Pancreas (tissue), 10 donors: ENCODE results near the gene ITLN1. TPM values are rescaled to one million over a fixed set of nuclear protein-coding genes. Genes with fewer than 3 reads are reported as not detected.
A peak's percentile ranks its signal among the peaks of the same experiment; 100 is the strongest.

Experiments used
- ATAC-seq, 4 donors: fragments of 200-7000 bp; cut with Tn5 transposase; one replicate each; pipeline versions ENCODE4 v1.8.0 to v1.9.1; 2020; ENCODE audit warnings: mild to moderate bottlenecking in 4 of 4, moderate library complexity in 4 of 4
- DNase-seq, 6 donors: peaks; one replicate each; pipeline ENCODE4 v3.0.0-alpha.2; 2020
- FAIRE-seq: peaks from 2 replicates; lab custom pipeline; 2012; peaks lifted over from hg19 to GRCh38; lab: Jason Lieb, UNC
- H3K27ac ChIP-seq, 4 donors: fragments of 200-600 bp; sonication (generic); 1 replicate in 3 of 4; 2 replicates in 1 of 4; pipeline versions ENCODE4 v1.5.0 to v1.8.0; 2020
- H3K27me3 ChIP-seq, 4 donors: fragments of 200-600 bp; one replicate each; pipeline ENCODE4 v1.8.0; 2021
- H3K36me3 ChIP-seq, 3 donors: fragments of 200-600 bp; sonication (generic) in 1 of 3; one replicate each; pipeline versions ENCODE4 v1.5.0 to v1.8.0; 2020 to 2021
- H3K4me1 ChIP-seq, 3 donors: fragments of 200-600 bp; one replicate each; pipeline ENCODE4 v1.8.0; 2021
- H3K4me3 ChIP-seq, 4 donors: fragments of 200-600 bp; sonication (generic) in 2 of 4; one replicate each; pipeline versions ENCODE4 v1.5.0 to v1.8.0; 2020 to 2021
- H3K9me3 ChIP-seq, 4 donors: fragments of 200-600 bp; one replicate each; pipeline ENCODE4 v1.8.0; 2021
- CTCF ChIP-seq, 4 donors: fragments of 200-600 bp; sonication (generic) in 3 of 4; IDR thresholded peaks; one replicate each; pipeline versions ENCODE4 v1.5.0 to v1.8.0; 2021; ENCODE audit warnings: antibody characterized with exemption in 4 of 4
- WGBS, 2 donors: extraction: QIAGEN DNeasy Blood & Tissue Kit; methylation state at CpG; one replicate each; pipeline ENCODE4 v1.1.7; 2013; 5-methylcytosine and 5-hydroxymethylcytosine counted together
- intact Hi-C, 3 donors: fragments of 100-400 bp; cut with DNase I; formaldehyde crosslinking; loops; one replicate each; pipeline versions ENCODE4 v1.11.1 to v1.14.2; 2022
- polyA plus RNA-seq, 2 donors: library from polyadenylated mRNA; stranded (reverse); fragments of 200-250 nt; gene quantifications; one replicate each; pipeline ENCODE4 v1.2.3, GENCODE V29; 2013
- total RNA-seq, 6 donors: library from RNA; stranded (reverse); fragmentation: NEBNext Ultra II Directional in 4 of 6; extraction: Animal tissue kit (Norgen Biotek cat#: 25700) in 4 of 6; gene quantifications; one replicate each; pipeline versions ENCODE4 v1.2.1 to v1.2.4, GENCODE V29; 2021 to 2023
- donor health status: healthy with polysubstance abuse.
- donor health status: DM: no; HTN: no; CAD: no; lungs with moderate emphysema.
- donor health status: DM: no; HTN: no; CAD: no.
- donor health status: control.
- donor health status: control.
- donor health status: Bipolar disorder and iron deficiency.
- donor health status: DM: yes; HTN: yes; CAD: no.
- donor health status: DM: no; HTN: no; CAD: no.
- donor health status: DM: no; HTN: no; CAD: no.
- donor health status: DM: yes; HTN: yes; CAD: no.

Gene ITLN1
- total and polyA plus RNA-seq, 8 donors: 0.12 to 15.1 (median 0.27) TPM; not detected in 2

DNA sequence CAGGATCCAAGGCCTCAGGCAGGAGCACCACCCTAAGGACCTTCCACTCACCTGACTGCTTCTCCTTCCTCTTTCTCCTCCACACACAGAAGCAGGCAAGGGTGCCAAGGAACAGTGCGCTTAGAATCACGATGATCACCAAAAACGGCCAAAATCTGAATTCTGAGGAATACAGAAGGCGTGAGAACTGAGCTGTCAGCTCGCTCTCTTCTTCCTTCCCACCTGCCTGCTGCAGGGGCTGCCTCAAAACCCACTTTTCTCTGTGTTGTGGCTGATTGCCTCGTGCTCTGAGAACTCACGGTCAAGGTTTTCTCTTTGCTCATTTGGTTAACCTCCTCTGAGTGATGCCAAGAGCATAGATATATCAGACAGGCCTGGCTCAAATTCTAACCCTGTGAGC, 46.1 kb downstream of the ITLN1 start:
- DNase-seq (no peak), ATAC-seq (no peak), FAIRE-seq (no peak)
- WGBS, 2 donors: 73 to 77% methylated on average over 7 of the region's 7 CpGs
- TF ChIP-seq CTCF (IDR thresholded peaks at IDR 0.05): no peak
- intact Hi-C loops: loop anchor here in 2 of 3 donors (5.0 to 10.0 kb wide), 3 partner anchors 108 to 296 kb away; partner anchors contain the start of genes DEDD (in 1 of the 2) and ITLN2 (in 1 of the 2)
- no peaks in the 10 kb centered on the region for H3K9me3 ChIP-seq
- no peaks in the 10 kb centered on the region for H3K4me1 ChIP-seq
- H3K27ac ChIP-seq: no peak overlapping the region
- H3K4me3 ChIP-seq: no peak overlapping the region
- no peaks in the 10 kb centered on the region for H3K36me3 ChIP-seq
- no peaks in the 10 kb centered on the region for H3K27me3 ChIP-seq

- Histone ChIP-seq H3K4me3 (no peak overlapping the region), H3K4me1 (no peaks in the 10 kb centered on the region), H3K27me3 (no peaks in the 10 kb centered on the region), H3K36me3 (no peaks in the 10 kb centered on the region), H3K9me3 (no peaks in the 10 kb centered on the region), H3K27ac (no peak overlapping the region)
- intact Hi-C loops: loop anchor here in 2 of 3 donors (5.0 to 10.0 kb wide), 3 partner anchors 110 to 297 kb away; partner anchors contain the start of genes DEDD (in 1 of the 2) and ITLN2 (in 1 of the 2)
- FAIRE-seq: no peak
- DNase-seq: no peak
- 84 to 91% methylated on average over 9 of the region's 9 CpGs for WGBS, 2 donors
- no peak for TF ChIP-seq CTCF (IDR thresholded peaks at IDR 0.05)
- ATAC-seq: peak in 3 of 4 donors; percentile 29 to 66 (median 49)
These were observed 47.3 kb downstream of the ITLN1 start for GRCh38 chr1:160837558-160838205.

DNA sequence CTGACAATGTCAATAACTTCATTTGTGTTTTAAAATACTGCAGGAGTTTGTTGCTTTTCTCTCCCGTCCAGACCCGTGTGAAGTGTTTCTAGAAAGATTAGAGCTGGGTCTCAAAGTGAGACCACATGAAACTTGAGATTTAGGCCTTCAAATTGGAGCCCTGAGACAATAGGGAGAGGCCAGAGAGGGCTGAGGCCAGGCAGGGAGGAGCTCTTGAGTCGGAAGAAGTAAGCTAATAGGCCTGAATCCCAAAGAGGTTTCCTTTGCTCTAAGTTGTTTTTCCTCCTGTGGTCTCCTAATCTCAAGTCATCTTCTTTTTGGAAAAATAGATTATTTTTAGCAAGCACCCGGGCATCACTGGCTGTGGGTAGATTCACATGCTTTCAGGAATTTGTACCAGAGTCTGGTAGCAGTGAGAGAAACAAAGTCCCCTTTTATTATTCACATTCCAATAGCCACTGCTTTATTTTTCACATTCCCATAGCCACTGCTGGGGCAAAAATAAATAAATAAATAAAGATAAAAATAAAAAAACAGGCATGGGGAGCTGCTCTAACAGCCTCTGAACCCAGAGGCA, 47.9 kb downstream of the ITLN1 start:
- Histone ChIP-seq H3K4me1 (no peaks in the 10 kb centered on the region), H3K4me3 (no peak overlapping the region), H3K27me3 (no peaks in the 10 kb centered on the region), H3K9me3 (no peaks in the 10 kb centered on the region), H3K27ac (no peak overlapping the region), H3K36me3 (no peaks in the 10 kb centered on the region)
- 74 to 76% methylated on average over 4 of the region's 4 CpGs for WGBS, 2 donors
- DNase-seq (no peak), ATAC-seq (no peak), FAIRE-seq (no peak)
- intact Hi-C loops: loop anchor here in 2 of 3 donors (5.0 to 10.0 kb wide), 3 partner anchors 110 to 298 kb away; partner anchors contain the start of genes DEDD (in 1 of the 2) and ITLN2 (in 1 of the 2)
- TF ChIP-seq CTCF (IDR thresholded peaks at IDR 0.05): no peak

DNA sequence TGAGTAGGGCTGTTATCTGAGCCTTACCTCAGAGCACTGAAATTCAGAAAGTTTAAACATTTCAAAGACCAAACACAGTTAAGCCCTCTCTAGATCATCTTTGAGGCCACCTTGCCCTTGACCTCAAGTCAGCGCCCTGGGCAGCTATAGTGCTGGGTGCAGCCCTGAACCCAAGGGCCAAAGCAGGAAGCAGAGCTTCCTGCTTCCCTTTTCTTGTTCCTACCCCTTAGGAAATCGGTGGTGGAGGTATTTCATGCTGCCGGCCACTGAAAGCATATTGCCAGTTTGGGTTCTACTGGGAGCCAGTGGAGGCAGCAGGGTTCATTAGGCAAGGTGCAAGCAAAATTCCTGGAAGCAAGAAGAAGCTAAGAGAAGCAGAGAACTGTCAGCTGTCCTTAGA, 48.4 kb downstream of the ITLN1 start:
- intact Hi-C loops: loop anchor here in 2 of 3 donors (5.0 to 10.0 kb wide), 3 partner anchors 111 to 298 kb away; partner anchors contain the start of genes DEDD (in 1 of the 2) and ITLN2 (in 1 of the 2)
- no peaks in the 10 kb centered on the region for H3K27me3 ChIP-seq
- TF ChIP-seq CTCF (IDR thresholded peaks at IDR 0.05): no peak
- H3K36me3 ChIP-seq: no peaks in the 10 kb centered on the region
- no peaks in the 10 kb centered on the region for H3K9me3 ChIP-seq
- ATAC-seq: no peak
- DNase-seq: no peak
- no peak for FAIRE-seq
- WGBS, 2 donors: 59 to 67% methylated on average over 3 of the region's 3 CpGs
- H3K4me1 ChIP-seq: no peaks in the 10 kb centered on the region
- no peak overlapping the region for H3K4me3 ChIP-seq
- no peak overlapping the region for H3K27ac ChIP-seq
